Measurements from ENCODE around the gene DPYSL4.

Gene DPYSL4

DNA sequence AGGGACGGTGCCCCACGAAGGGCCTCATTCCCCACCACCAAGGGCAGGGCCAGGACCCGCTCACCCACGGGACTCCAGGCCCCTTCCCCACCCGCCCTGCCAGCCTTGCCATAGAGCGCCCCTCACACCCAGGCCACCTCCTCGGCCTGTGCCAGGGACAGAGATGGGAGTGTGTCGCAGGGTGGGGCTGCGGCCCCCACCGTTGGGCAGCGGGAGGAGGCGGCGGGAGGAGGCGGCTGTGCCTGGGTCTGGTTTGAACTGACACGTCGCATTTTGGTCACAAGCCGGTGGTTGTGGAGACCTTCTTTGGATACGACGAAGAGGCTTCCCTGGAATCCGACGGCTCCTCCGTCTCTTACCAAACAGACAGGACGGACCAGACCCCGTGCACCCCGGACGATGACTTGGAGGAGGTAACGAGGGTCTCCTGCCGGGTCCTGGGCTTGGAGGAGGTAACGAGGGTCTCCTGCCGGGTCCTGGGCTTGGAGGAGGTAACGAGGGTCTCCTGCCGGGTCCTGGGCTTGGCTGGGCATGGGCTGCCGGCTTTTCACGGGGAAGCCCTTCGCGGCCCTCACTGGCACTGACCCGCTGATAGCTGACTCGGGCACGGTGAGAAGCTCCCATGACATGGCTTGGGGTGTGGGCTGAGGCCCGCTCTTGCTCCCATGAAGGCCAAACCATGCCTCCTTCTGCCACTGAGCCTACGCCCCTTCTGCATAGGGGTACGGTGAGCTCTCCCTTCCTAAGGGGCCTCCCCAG is 46.4 kb upstream of the DPYSL4 start:
- no peak for DNase-seq
- no peak overlapping the region for H3K27ac ChIP-seq
- no peak for TF ChIP-seq CTCF (IDR thresholded peaks at IDR 0.05; ENCODE audit: low read depth, low read length, missing control alignments)
- in situ Hi-C loops (cut with HindIII; ENCODE audit: low pct_ligation_motif_present, low sequenced_read_pairs): no loop called here
- H3K4me3 ChIP-seq (ENCODE audit: low read depth, low read length): no peak overlapping the region
- H3K27me3 ChIP-seq (replicated peaks): no peaks in the 10 kb centered on the region
- H3K36me3 ChIP-seq (replicated peaks): no peaks in the 10 kb centered on the region

GRCh38 chr10:132141076-132141475 is 45.7 kb upstream of the DPYSL4 start:
- in situ Hi-C loops (cut with HindIII; ENCODE audit: low pct_ligation_motif_present, low sequenced_read_pairs): no loop called here
- Histone ChIP-seq H3K27ac (no peak overlapping the region), H3K27me3 (replicated peaks) (no peaks in the 10 kb centered on the region), H3K36me3 (replicated peaks) (no peaks in the 10 kb centered on the region), H3K4me3 (ENCODE audit: low read depth, low read length) (no peak overlapping the region)
- DNase-seq: no peak
- TF ChIP-seq CTCF (IDR thresholded peaks at IDR 0.05; ENCODE audit: low read depth, low read length, missing control alignments): no peak

DNA sequence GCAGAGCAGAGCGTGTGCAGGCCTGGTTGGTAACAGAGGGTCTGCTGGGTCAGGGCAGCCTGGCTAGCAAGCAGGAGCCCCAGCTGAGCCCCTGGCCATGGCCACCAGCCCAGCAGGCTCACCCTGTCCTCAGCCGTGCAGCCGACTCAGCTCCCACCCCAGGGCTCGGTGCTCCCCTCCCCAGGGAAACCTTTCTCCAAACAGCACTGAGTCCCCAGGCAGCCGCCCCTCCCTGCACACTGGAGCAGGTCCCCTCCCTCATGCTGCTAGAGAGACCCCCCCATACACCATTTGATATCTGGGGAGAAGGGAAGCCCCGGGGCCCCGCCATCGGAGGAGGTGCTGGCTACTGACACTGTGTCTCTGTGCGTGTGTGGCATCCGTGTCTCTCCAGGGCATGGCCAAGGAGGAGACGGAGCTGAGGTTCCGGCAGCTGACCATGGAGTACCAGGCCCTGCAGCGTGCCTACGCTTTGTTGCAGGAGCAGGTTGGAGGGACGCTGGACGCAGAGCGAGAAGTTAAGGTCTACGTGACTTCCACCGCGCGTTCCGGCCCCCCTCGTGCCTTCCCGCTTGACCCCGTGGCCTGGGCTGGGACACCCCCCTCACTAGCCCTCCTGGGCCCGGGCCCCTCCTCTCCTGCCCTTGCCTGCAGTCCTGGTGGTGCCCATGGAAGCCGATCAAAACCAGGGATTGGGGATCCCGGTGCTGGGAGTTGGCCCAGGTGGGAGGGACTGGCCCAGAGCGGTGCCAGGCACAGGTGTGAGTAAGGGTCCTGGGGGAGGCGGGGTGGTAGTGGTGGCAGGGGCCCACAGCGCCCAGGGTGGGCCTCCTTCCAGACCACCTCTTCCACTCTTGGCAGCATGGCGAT is 45.0 kb upstream of the DPYSL4 start:
- no peak overlapping the region for H3K27ac ChIP-seq
- no peaks in the 10 kb centered on the region for H3K36me3 ChIP-seq (replicated peaks)
- no peak for TF ChIP-seq CTCF (IDR thresholded peaks at IDR 0.05; ENCODE audit: low read depth, low read length, missing control alignments)
- no peaks in the 10 kb centered on the region for H3K27me3 ChIP-seq (replicated peaks)
- in situ Hi-C loops (cut with HindIII; ENCODE audit: low pct_ligation_motif_present, low sequenced_read_pairs): no loop called here
- DNase-seq: no peak
- no peak overlapping the region for H3K4me3 ChIP-seq (ENCODE audit: low read depth, low read length)

GRCh38 chr10:132142396-132143161 is 44.2 kb upstream of the DPYSL4 start:
- no peak for DNase-seq
- Histone ChIP-seq H3K27me3 (replicated peaks) (no peaks in the 10 kb centered on the region), H3K27ac (no peak overlapping the region), H3K4me3 (ENCODE audit: low read depth, low read length) (no peak overlapping the region), H3K36me3 (replicated peaks) (no peaks in the 10 kb centered on the region)
- in situ Hi-C loops (cut with HindIII; ENCODE audit: low pct_ligation_motif_present, low sequenced_read_pairs): no loop called here
- peak; percentile 78 for TF ChIP-seq CTCF (IDR thresholded peaks at IDR 0.05; ENCODE audit: low read depth, low read length, missing control alignments)

GRCh38 chr10:132143162-132143561 is 43.6 kb upstream of the DPYSL4 start:
- Histone ChIP-seq H3K36me3 (replicated peaks) (no peaks in the 10 kb centered on the region), H3K4me3 (ENCODE audit: low read depth, low read length) (no peak overlapping the region), H3K27me3 (replicated peaks) (no peaks in the 10 kb centered on the region), H3K27ac (no peak overlapping the region)
- DNase-seq: no peak
- TF ChIP-seq CTCF (IDR thresholded peaks at IDR 0.05; ENCODE audit: low read depth, low read length, missing control alignments): no peak
- in situ Hi-C loops (cut with HindIII; ENCODE audit: low pct_ligation_motif_present, low sequenced_read_pairs): no loop called here

All from brain microvascular endothelial cell (primary cell).